GM20431 (cell line): ENCODE measurements around the gene XAF1.
"Not testable (repeated sequence)": the region's sequence is repeated elsewhere in the genome, so short reads cannot be mapped to it uniquely, and the experiment has no call there.

Experiments
- in situ Hi-C: fragments of 300-500 bp; cut with MseI, MboI; formaldehyde crosslinking; loops from one replicate; pipeline ENCODE4 v1.15.0; 2020; ENCODE audit warnings: low sequenced_read_pairs; ENCODE audit not compliant: unreplicated experiment

Gene XAF1

GRCh38 chr17:6796017-6796886 is 40.4 kb downstream of the XAF1 start:
- in situ Hi-C loops: no loop called here

GRCh38 chr17:6796887-6797490 is 41.1 kb downstream of the XAF1 start:
- in situ Hi-C loops: no loop called here

GRCh38 chr17:6797718-6798351 is 42.0 kb downstream of the XAF1 start:
- in situ Hi-C loops: no loop called here

GRCh38 chr17:6799738-6800137 is 43.9 kb downstream of the XAF1 start:
- in situ Hi-C loops: no loop called here

GRCh38 chr17:6800422-6801027 is 44.7 kb downstream of the XAF1 start:
- in situ Hi-C loops: no loop called here

GRCh38 chr17:6811510-6811909 is 55.7 kb downstream of the XAF1 start:
- in situ Hi-C loops: no loop called here

- in situ Hi-C loops: no loop called here
Measured at GRCh38 chr17:6812295-6812694, 56.4 kb downstream of the XAF1 start.

GRCh38 chr17:6815775-6816174 is 59.9 kb downstream of the XAF1 start:
- in situ Hi-C loops: no loop called here

GRCh38 chr17:6816368-6816767 is 60.5 kb downstream of the XAF1 start:
- in situ Hi-C loops: not testable (repeated sequence)

- in situ Hi-C loops: no loop called here
Measured at GRCh38 chr17:6818938-6819337, 63.1 kb downstream of the XAF1 start.

GRCh38 chr17:6823011-6823442 is 67.2 kb downstream of the XAF1 start:
- in situ Hi-C loops: no loop called here
